ENCODE results near the gene MRO.

MRO gene

DNA sequence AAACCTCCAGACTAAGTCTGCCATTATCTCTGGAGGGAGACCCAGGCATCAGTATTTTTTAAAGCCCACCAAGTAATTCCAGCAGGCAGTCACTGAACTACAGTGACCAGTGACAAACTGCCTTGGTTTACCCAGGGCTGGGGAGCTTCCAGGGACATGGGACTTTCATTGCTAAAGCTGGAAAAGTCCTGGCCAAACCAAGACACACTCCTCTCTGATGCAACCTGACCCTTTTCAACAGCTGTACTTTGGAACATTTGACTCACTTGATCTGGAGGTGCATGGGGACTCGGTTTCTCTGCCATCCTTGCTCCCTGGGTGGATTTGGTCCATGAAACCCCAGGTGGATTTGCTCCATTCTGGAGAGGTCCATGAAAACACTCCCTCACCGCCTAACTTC lies 7.0 kb downstream of the MRO start:
- TF ChIP-seq, protein P1, sequence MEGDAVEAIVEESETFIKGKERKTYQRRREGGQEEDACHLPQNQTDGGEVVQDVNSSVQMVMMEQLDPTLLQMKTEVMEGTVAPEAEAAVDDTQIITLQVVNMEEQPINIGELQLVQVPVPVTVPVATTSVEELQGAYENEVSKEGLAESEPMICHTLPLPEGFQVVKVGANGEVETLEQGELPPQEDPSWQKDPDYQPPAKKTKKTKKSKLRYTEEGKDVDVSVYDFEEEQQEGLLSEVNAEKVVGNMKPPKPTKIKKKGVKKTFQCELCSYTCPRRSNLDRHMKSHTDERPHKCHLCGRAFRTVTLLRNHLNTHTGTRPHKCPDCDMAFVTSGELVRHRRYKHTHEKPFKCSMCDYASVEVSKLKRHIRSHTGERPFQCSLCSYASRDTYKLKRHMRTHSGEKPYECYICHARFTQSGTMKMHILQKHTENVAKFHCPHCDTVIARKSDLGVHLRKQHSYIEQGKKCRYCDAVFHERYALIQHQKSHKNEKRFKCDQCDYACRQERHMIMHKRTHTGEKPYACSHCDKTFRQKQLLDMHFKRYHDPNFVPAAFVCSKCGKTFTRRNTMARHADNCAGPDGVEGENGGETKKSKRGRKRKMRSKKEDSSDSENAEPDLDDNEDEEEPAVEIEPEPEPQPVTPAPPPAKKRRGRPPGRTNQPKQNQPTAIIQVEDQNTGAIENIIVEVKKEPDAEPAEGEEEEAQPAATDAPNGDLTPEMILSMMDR (conservative IDR thresholded peaks at IDR 0.05; ENCODE audit: low read depth, low read length) = no peak
- H3K4me3 ChIP-seq (ENCODE audit: low read depth, low read length) = no peak overlapping the region
- no peak for DNase-seq (ENCODE audit: low read depth)

DNA sequence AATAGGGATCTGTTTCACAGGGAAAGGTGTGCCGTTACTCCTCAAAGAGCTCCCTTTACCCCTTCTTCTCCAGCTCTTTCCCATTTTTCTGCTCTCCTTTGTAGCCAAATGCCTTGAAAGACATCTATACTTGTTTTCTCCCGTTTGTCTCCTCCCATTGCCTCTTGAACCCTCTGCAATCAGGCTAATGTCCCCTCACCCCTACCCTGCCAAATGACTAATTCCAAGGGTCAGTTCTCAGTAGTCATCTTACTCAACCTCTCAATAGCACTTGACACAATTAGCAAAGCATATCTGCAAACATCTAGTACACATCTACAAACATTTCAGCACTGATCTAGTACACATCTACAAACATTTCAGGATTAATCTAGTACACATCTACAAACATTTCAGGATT lies 12.6 kb downstream of the MRO start:
- TF ChIP-seq, protein P1 (conservative IDR thresholded peaks at IDR 0.05; ENCODE audit: low read depth, low read length) = no peak
- DNase-seq (ENCODE audit: low read depth) = no peak
- no peak overlapping the region for H3K4me3 ChIP-seq (ENCODE audit: low read depth, low read length)

DNA sequence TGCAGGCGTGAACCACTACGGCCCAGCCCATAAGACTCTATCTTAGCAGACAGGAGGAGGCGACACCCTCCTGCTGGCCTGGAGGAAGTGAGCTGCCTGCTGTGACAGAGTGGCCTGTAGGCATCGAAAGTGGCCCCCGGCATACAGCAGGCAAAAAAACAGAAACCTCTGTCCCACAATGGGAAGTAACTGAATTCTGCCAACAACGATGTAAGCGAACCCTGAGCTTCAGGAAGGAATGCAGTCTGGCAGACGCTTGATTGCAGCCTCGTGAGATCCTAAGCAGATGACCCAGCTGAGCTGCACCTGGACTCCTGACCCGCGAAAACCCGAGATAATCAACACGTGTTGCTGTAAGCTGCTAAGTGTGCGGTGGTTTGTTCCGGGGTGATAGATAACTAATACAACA lies 13.6 kb downstream of the MRO start:
- TF ChIP-seq, protein P1 (conservative IDR thresholded peaks at IDR 0.05; ENCODE audit: low read depth, low read length) = no peak
- peak; percentile 20 for DNase-seq (ENCODE audit: low read depth)
- no peak overlapping the region for H3K4me3 ChIP-seq (ENCODE audit: low read depth, low read length)

DNA sequence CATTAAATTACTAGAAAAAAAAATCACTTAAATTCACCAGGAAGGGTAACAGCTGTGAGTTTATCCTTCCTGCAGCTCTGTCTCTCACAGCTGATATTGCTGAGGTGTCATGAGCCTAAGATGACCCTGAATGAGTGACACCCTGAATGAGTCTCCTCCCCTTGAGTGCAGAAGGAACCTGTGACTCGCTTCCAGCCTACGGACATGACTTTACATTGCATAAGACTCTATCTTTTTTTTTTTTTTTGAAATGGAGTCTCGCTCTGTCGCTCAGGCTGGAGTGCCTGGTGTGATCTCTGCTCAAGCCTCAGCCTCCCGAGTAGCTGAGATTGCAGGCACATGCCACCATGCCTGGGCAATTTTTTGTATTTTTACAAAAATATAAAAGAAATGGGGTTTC lies 14.1 kb downstream of the MRO start:
- H3K4me3 ChIP-seq (ENCODE audit: low read depth, low read length) = no peak overlapping the region
- TF ChIP-seq, protein P1 (conservative IDR thresholded peaks at IDR 0.05; ENCODE audit: low read depth, low read length) = no peak
- peak; percentile 16 for DNase-seq (ENCODE audit: low read depth)

DNA sequence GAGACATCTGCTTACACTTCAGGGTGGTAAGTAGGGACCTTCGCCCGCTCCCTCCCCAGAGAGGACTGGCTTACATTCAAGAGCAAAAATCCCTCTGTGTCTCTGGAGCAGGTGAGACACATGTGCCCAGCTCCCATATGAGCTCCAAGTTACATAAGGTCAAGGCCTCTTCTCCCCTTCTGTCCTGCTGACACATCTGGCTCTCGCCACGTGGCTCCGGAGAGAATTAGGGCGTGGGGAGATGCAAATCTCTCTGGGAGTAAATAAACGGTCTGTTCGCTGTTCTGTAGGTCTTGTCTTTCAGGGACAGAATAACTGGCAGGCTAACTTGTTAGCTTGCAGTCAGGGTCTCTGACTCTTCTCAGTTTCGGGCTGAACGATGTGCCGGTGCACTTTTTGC lies 16.2 kb downstream of the MRO start:
- no peak overlapping the region for H3K4me3 ChIP-seq (ENCODE audit: low read depth, low read length)
- TF ChIP-seq, protein P1 (conservative IDR thresholded peaks at IDR 0.05; ENCODE audit: low read depth, low read length) = no peak
- DNase-seq (ENCODE audit: low read depth) = no peak

DNA sequence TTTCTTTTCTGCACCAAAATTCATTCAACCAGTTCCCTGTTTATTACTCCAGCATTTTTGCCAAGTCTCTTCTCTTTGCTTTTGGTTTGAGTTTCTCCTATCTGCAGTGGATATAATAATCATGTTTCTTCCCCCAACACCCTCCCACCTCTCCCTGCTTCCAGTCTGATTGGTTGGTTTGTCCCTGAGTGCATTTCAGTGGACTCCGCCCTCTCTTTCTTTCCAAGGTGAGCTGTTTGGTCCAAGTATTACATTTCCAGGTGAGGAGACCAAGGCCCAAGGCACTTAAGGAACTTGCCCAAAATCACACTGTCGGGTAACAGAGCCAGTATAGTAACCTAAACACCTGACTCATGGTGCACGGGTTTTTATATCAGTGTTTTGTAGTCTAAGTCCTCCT lies 17.7 kb downstream of the MRO start:
- no peak overlapping the region for H3K4me3 ChIP-seq (ENCODE audit: low read depth, low read length)
- TF ChIP-seq, protein P1 (conservative IDR thresholded peaks at IDR 0.05; ENCODE audit: low read depth, low read length) = no peak
- DNase-seq (ENCODE audit: low read depth) = no peak

DNA sequence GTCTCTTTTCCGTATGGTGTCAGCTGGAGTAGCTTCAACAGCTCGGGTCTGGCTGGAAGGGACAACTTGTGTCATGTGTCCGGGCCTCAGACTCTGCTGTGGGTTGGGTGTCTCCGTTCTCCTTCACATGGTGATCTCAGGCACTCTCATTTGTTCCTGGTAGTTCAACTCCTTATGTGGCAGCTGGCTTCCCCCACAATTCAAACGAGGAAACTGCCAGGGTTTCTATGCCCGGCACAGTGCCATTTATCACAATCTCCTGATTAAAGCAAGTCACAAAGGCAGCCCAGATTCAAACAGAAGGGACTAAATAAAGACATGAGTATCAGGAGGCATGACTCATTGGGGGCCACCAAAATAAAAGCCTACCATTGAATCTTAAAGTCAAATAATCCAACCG lies 22.7 kb downstream of the MRO start:
- DNase-seq (ENCODE audit: low read depth) = no peak
- no peak overlapping the region for H3K4me3 ChIP-seq (ENCODE audit: low read depth, low read length)
- TF ChIP-seq, protein P1 (conservative IDR thresholded peaks at IDR 0.05; ENCODE audit: low read depth, low read length) = no peak

Data from choroid plexus epithelial cell (primary cell).